Vagina (tissue), 2 donors: ENCODE results near the gene EPHA7.

ENCODE experiments used
- CTCF ChIP-seq, 3 experiments: fragments of 450-650 bp in 2 of 3; fragments of 200-600 bp in 1 of 3; sonication (generic) in 1 of 3; IDR thresholded peaks; one replicate each; pipeline ENCODE4 v1.5.1; 2017 to 2019; ENCODE audit warnings: antibody characterized with exemption in 3 of 3, mild to moderate bottlenecking in 2 of 3, moderate library complexity in 2 of 3
- POLR2AphosphoS5 ChIP-seq, 2 donors: sonication (generic); formaldehyde crosslinking; IDR thresholded peaks; one replicate each; pipeline ENCODE4 v1.9.0; 2017; ENCODE audit warnings: antibody characterized with exemption in 2 of 2, mild to moderate bottlenecking in 2 of 2, low read depth in 1 of 2; ENCODE audit not compliant: insufficient read depth in 1 of 2

DNA sequence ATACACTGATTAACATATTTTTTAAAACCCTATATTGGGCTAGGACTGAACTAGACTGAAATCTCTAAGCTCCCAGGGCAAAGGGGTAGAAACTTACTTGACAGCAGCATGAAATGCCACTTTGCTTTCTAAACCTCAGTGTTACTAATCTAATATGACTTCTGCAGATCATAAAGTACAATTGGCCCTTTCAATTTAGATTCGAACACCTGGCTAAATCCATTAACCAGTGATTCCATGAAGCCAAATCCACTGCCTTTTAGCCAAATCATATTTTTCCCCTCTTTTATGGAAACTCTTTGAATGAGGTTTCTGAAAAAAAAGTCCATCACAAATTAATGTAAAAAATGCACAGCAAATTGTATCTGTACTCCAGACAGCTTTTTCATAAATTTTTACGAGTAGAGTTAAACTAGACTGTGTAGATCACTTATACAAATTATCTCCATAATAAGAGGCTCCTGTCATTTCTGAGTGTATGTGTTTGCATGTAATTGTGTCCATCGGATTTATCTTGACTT is 25.7 kb downstream of the EPHA7 start:
- no peak for TF ChIP-seq CTCF (IDR thresholded peaks at IDR 0.05)
- TF ChIP-seq POLR2AphosphoS5 (IDR thresholded peaks at IDR 0.05; ENCODE audit: insufficient read depth in 1 of 2, low read depth in 1 of 2) = no peak
